ENCODE results near the gene FOXN3.

FOXN3 gene

GRCh38 chr14:89359477-89360222 is 57.4 kb downstream of the FOXN3 start:
- DNase-seq (ENCODE audit: low read depth), result no peak

DNA sequence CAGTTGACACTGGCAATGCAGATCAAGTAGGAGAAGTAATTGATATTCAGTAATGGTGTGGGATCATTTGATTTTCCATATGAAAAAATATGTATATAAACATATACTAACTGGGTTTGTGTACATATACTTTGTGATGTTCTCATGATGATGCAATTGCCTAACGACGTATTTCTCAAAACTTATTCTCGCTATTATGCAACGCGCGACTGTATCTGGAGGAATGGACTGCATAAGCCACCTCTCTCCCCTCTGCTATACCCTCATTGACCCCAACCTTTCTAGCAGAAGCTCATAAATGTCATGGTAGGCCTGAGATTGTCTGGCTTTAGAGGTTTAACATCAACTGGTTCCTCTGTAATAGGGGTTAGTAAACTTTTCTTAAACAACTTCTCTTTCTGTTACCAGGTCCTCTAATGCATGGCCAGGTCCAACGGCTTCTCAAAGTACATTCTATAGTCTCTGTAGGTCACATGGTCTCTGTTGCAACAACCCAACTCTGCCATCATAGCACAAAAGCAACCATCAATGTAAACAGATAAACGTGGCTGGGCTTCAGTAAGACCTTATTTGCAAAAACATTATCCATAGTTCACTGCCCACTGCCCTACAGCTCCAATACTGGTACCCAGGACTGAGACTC is 59.3 kb downstream of the FOXN3 start:
- no peak for DNase-seq (ENCODE audit: low read depth)

GRCh38 chr14:89356927-89357326 is 60.1 kb downstream of the FOXN3 start:
- DNase-seq (ENCODE audit: low read depth), result no peak

- no peak for DNase-seq (ENCODE audit: low read depth)
Observed at GRCh38 chr14:89356496-89356895, 60.5 kb downstream of the FOXN3 start.

DNA sequence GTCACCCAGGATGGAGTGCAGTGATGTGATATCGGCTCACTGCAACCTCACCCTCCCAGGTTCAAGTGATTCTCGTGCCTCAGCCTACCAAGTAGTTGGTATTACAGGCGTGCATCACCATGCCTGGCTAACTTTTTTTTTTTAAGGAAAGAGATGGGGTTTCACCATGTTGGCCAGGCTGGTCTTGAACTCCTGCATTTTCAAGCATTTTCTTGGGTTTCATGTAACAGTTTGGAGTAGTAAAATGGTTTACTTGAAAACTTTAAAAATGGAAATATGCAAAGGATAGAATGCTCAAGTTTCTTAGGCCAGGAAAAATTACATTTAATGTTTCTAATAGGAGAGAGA is 63.3 kb downstream of the FOXN3 start:
- DNase-seq (ENCODE audit: low read depth), result no peak

GRCh38 chr14:89352976-89353765 is 63.9 kb downstream of the FOXN3 start:
- no peak for DNase-seq (ENCODE audit: low read depth)

- DNase-seq (ENCODE audit: low read depth), result no peak
Observed at GRCh38 chr14:89351516-89352404, 65.3 kb downstream of the FOXN3 start.

- no peak for DNase-seq (ENCODE audit: low read depth)
Observed at GRCh38 chr14:89351221-89351515, 65.9 kb downstream of the FOXN3 start.

- DNase-seq (ENCODE audit: low read depth), result no peak
Observed at GRCh38 chr14:89350152-89350551, 66.9 kb downstream of the FOXN3 start.

DNA sequence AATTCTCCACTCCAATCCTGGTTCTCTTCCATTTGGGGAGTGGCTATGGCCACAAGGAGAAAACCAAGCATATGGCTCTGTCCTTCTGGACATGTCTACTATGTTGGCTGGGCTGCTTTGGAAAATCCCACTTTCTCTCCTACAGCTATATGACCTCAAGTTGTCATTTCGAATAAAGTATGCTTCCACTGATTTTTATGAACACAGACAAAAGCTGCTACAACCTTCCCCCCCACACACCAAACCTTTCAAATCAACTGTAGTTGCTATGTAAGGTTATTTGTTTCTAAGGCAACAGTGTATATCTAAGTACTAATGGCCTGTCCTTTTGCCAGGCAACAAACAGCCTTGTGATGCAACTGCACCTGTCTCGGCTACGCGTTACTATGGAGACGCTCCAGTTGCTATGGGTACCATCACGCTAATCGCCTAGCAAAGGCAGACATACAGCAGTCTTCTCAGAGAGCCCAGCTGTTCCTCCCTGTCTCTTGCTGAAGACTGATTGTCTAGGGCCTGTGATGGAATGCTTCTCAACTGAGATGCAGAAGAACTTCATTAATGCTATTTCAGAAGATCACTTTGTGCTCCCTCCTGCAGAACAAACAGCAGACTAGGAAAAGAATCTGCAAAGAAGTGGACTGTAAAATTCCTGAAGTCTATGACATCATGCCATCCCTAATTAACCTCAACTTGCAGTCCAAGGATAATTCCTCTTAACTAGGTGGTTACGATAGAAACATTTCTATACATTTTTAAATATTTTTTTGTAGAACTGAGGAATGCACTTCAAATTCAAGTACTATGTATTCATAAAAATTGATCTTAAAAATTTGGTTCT is 67.6 kb downstream of the FOXN3 start:
- no peak for DNase-seq (ENCODE audit: low read depth)

DNA sequence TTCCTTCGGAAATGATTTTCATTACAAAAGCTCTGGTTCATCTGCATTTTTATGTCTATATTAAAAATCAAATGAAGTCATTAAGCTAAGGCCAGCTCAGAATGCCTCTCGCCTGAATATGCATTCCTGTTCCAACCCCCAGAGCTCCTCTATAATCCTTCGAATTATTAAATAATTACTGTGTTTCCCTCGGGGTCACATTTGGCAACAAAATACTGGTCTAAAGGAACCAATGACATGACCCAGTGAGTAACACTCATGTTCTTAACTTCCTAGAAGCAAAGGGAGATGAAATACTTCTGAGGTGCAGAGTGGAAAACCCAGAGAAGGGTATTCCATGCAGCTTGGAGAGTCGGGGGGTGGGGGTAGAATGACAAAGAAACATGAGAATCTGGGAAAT is 68.3 kb downstream of the FOXN3 start:
- DNase-seq (ENCODE audit: low read depth), result no peak

DNA sequence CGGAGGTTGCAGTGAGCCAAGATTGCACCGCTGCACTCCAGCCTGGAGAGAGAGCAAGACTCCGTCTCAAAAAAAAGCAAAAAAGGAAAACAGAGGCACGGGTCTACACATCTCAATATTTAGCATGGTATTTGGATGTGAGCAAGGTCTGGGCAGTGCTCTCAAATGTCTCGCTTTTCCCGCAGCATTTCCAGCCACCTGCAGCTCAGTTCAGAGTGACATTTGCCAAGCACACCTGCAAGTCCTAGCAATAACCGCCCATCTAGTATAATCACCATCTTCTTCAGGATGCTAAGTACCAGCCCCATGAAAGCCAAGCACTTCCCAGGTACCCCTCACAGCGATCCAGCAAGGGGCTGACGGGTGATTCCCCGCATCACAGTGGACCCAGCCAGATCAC is 69.1 kb downstream of the FOXN3 start:
- DNase-seq (ENCODE audit: low read depth), result no peak

DNA sequence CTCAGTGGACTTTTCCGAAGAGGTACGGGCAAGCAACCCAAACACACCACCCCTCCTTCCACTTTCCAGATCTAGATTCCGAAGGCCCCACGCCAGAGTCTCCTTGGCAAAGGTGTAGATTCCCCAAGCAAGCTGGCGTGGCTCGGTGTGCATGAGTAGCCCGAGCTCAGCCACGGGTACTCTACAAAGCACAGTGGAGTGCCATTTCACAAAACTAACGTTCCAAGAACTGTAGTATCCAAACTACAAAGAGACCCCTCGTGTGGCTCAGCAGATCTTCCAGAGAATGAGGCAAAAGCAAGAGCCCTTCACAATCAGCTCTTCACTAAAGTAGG is 72.1 kb downstream of the FOXN3 start:
- no peak for DNase-seq (ENCODE audit: low read depth)

DNA sequence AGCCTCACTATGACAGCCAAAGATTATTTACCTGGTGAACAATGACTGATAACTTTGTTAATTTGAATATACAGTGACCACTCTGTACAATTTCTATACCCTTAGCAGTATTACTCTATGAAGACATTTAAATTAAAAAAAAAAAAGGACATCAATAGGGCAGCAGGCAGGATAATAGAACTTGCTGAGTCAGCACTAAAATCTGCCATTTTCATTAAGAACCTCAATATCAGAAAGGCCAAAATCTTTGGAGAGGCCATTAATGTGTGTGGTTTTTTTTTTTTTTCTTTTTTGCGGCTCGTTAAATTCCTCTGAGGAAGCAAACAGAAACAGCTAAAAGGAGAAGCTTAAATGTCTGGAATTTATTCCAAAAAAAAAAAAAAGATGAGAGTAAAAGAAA is 73.7 kb downstream of the FOXN3 start:
- DNase-seq (ENCODE audit: low read depth), result no peak

DNA sequence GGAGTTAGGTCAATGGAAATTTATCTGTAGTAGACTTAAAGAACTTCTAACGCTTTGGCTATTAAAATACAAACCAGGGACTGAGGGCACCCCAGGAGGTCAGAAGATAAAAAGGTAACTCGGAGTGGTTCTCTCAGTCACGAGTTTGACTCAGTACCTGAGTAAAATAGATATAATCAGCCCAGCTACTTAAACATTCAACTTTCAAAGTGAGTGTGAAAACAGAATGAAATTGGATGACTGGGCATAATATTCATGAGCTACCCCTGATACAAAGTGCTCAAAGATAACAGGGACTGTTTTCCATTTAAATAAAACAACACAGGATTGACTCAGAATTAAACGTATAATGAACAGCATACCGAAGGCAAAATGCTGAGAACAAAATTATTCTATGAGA is 75.0 kb downstream of the FOXN3 start:
- DNase-seq (ENCODE audit: low read depth), result no peak

- DNase-seq (ENCODE audit: low read depth), result no peak
Observed at GRCh38 chr14:89340200-89341181, 76.5 kb downstream of the FOXN3 start.

GRCh38 chr14:89339579-89339978 is 77.5 kb downstream of the FOXN3 start:
- DNase-seq (ENCODE audit: low read depth), result no peak

- no peak for DNase-seq (ENCODE audit: low read depth)
Observed at GRCh38 chr14:89339158-89339557, 77.9 kb downstream of the FOXN3 start.

DNA sequence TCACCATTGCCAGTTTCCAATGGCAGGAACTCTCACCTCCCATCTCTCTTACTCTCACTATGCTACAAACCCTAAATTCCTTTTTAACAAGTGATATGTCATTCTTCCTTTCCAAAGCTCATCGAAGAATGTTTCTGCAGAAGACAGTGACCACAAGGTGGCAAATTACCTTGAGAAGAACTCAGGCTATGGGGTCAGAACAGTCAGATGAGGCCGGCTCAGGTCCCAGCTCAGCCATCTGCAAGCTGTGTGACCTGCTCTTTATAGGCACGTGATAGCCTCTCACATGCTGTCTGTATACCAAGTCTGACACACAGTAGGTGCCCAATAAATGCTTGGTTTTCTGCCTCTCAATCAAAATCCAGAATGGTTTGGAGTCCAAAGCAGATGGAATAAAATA is 80.7 kb downstream of the FOXN3 start:
- DNase-seq (ENCODE audit: low read depth), result no peak

DNA sequence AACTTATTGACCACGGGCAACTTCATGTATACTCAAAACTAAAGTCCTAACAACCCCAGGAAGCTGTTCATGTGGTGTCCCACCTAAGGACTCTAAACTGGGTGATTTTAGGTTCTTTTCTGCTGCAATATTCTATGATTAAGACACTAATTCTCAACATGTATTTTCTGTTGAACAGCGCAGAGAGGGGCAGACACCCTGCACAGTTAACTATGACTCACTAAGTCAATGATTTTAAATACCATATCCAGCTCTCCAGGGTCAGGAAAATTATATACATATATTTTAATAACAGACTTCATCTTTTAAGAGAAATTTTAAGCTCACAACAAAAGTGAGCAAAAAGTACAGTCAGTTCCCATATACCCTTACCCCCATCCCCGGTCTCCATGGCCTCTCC is 85.0 kb downstream of the FOXN3 start:
- no peak for DNase-seq (ENCODE audit: low read depth)

Measured in stimulated activated CD8-positive, alpha-beta memory T cell treated with anti-CD3 and anti-CD28 coated beads, Interleukin-12 subunit alpha, Interleukin-12 subunit beta, amount 100 ng/mL, for 4 hours (primary cell).